Neuronal stem cell (in vitro differentiated cells): ENCODE results near the gene THSD4.

Experiments
- DNase-seq: peaks from one replicate; pipeline ENCODE4 v3.0.0-alpha.2; 2013; ENCODE audit warnings: low spot score
- H2AFZ ChIP-seq: one replicate; pipeline ENCODE4 v1.6.1; 2013; ENCODE audit warnings: mild to moderate bottlenecking, low read length, inconsistent platforms
- H2AK5ac ChIP-seq: 2 replicates; pipeline ENCODE4 v1.6.1; 2013; ENCODE audit warnings: low read depth, mild to moderate bottlenecking, inconsistent platforms, low read length, moderate library complexity, mixed read lengths
- H2BK120ac ChIP-seq: 2 replicates; pipeline ENCODE4 v1.6.1; 2013; ENCODE audit warnings: low read depth, mild to moderate bottlenecking, inconsistent platforms, low read length, moderate library complexity, mixed read lengths
- H2BK12ac ChIP-seq: one replicate; pipeline ENCODE4 v1.6.1; 2013; ENCODE audit warnings: low read length, inconsistent platforms
- H2BK15ac ChIP-seq: 2 replicates; pipeline ENCODE4 v1.6.1; 2013; ENCODE audit warnings: mild to moderate bottlenecking, low read length, inconsistent platforms, mixed read lengths
- H2BK5ac ChIP-seq: one replicate; pipeline ENCODE4 v1.6.1; 2013; ENCODE audit warnings: inconsistent platforms, mild to moderate bottlenecking, low read length, moderate library complexity
- H3K14ac ChIP-seq: one replicate; pipeline ENCODE4 v1.6.1; 2013; ENCODE audit warnings: low read length, inconsistent platforms
- H3K18ac ChIP-seq: 2 replicates; pipeline ENCODE4 v1.6.1; 2013; ENCODE audit warnings: low read length, inconsistent platforms
- H3K23ac ChIP-seq: 2 replicates; pipeline ENCODE4 v1.6.1; 2013; ENCODE audit warnings: low read depth, mild to moderate bottlenecking, mixed read lengths, low read length, inconsistent platforms; ENCODE audit not compliant: poor library complexity
- H3K27ac ChIP-seq: replicated peaks from 3 replicates; pipeline ENCODE4 v1.5.1; 2013; ENCODE audit warnings: low read length, inconsistent platforms
- H3K27me3 ChIP-seq, 3 experiments: 2 replicates each; pipeline ENCODE4 v1.6.1; 2013; ENCODE audit warnings: low read length in 3 of 3, mild to moderate bottlenecking in 2 of 3, inconsistent platforms in 1 of 3, low read depth in 1 of 3, mixed read lengths in 1 of 3, moderate library complexity in 1 of 3; ENCODE audit not compliant: control insufficient read depth in 3 of 3, insufficient read depth in 3 of 3
- H3K36me3 ChIP-seq, 2 donors: replicated peaks in 1 of 2; 2 replicates each; pipeline ENCODE4 v1.6.1; 2013; ENCODE audit warnings: low read length in 2 of 2; ENCODE audit not compliant: control insufficient read depth in 2 of 2, insufficient read depth in 2 of 2
- H3K4ac ChIP-seq: 2 replicates; pipeline ENCODE4 v1.6.1; 2013; ENCODE audit warnings: inconsistent platforms, mild to moderate bottlenecking, low read length, moderate library complexity
- H3K4me1 ChIP-seq, 2 donors: 1 replicate in 1 of 2; 2 replicates in 1 of 2; pipeline ENCODE4 v1.6.1; 2013; ENCODE audit warnings: low read length in 2 of 2, low read depth in 1 of 2; ENCODE audit not compliant: control insufficient read depth in 2 of 2, insufficient read depth in 1 of 2
- H3K4me2 ChIP-seq: one replicate; pipeline ENCODE4 v1.6.1; 2013; ENCODE audit warnings: mild to moderate bottlenecking, low read length, inconsistent platforms; ENCODE audit not compliant: insufficient read depth, poor library complexity, severe bottlenecking
- H3K4me3 ChIP-seq, 2 donors: 2 replicates each; pipeline ENCODE4 v1.5.1; 2013; ENCODE audit warnings: low read length in 2 of 2, mild to moderate bottlenecking in 2 of 2, inconsistent platforms in 1 of 2, moderate library complexity in 1 of 2
- H3K79me1 ChIP-seq: one replicate; pipeline ENCODE4 v1.6.1; 2013; ENCODE audit warnings: low read depth, mild to moderate bottlenecking, inconsistent platforms, low read length, moderate library complexity
- H3K9ac ChIP-seq: one replicate; pipeline ENCODE4 v1.6.1; 2013; ENCODE audit warnings: mild to moderate bottlenecking, low read depth, low read length, inconsistent platforms; ENCODE audit not compliant: poor library complexity
- H3K9me3 ChIP-seq, 2 donors: replicated peaks in 1 of 2; 2 replicates each; pipeline versions ENCODE3 to v1.6.1; 2013; ENCODE audit warnings: low read length in 2 of 2, mild to moderate bottlenecking in 2 of 2, inconsistent platforms in 1 of 2, low read depth in 1 of 2, mixed read lengths in 1 of 2, moderate library complexity in 1 of 2; ENCODE audit not compliant: control insufficient read depth in 2 of 2, insufficient read depth in 1 of 2
- H4K8ac ChIP-seq: one replicate; pipeline ENCODE4 v1.6.1; 2013; ENCODE audit warnings: low read depth, mild to moderate bottlenecking, inconsistent platforms, low read length, moderate library complexity
- H4K91ac ChIP-seq: one replicate; pipeline ENCODE4 v1.6.1; 2013; ENCODE audit warnings: low read length, low read depth, mild to moderate bottlenecking, inconsistent platforms; ENCODE audit not compliant: poor library complexity
- WGBS, 2 donors: extraction: QIAGEN DNeasy Blood & Tissue Kit; methylation state at CpG; one replicate each; pipeline ENCODE4 v1.1.7; 2013; ENCODE audit warnings: missing lambda C conversion rate in 2 of 2, mixed read lengths in 1 of 2; ENCODE audit not compliant: insufficient read length in 2 of 2, insufficient replicate concordance in 1 of 2; ENCODE audit errors: extremely low coverage in 2 of 2; 5-methylcytosine and 5-hydroxymethylcytosine counted together

The THSD4 gene

DNA sequence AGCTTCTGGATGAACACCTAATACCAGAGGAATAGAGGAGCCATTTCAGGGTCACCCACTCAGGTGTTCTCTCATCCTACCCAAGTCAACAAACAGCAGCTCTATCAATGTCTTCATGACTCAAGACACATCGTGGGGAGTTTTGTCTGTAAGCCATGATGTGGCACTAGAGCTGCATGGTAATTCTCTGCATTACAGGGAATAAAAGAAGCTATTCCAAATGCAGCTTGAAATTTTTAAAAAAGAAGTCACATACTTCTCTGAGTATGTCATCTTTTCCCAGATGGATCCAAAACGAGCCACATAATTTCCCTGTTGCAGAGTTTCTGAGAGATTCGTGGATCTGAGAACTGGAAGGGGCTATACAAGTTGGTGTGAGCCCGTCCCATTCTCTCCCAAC, 6.1 kb upstream of the THSD4 start:
- H3K36me3 ChIP-seq, result no peaks in the 10 kb centered on the region
- no peak overlapping the region for H2BK120ac ChIP-seq
- no peak overlapping the region for H3K9ac ChIP-seq
- H2AFZ ChIP-seq, result no peak overlapping the region
- no peak overlapping the region for H2AK5ac ChIP-seq
- H3K18ac ChIP-seq, result no peak overlapping the region
- no peak overlapping the region for H2BK15ac ChIP-seq
- H4K91ac ChIP-seq, result no peak overlapping the region
- H2BK12ac ChIP-seq, result no peak overlapping the region
- no peak overlapping the region for H3K4me3 ChIP-seq
- H3K4ac ChIP-seq, result no peak overlapping the region
- H3K4me2 ChIP-seq, result no peak overlapping the region
- no peaks in the 10 kb centered on the region for H3K9me3 ChIP-seq
- WGBS, 2 donors, result no CpG with 5 or more reads among the region's 4 CpGs
- no peak overlapping the region for H3K23ac ChIP-seq
- H4K8ac ChIP-seq, result no peak overlapping the region
- DNase-seq, result no peak
- peaks cover 0 to 21% (median 2%) of the 10 kb centered on the region in 3 experiments for H3K27me3 ChIP-seq
- H3K27ac ChIP-seq, result no peak overlapping the region
- no peaks in the 10 kb centered on the region for H3K79me1 ChIP-seq
- H2BK5ac ChIP-seq, result no peak overlapping the region
- H3K4me1 ChIP-seq, result peaks cover 0 to 4% of the 10 kb centered on the region in 2 donors
- no peak overlapping the region for H3K14ac ChIP-seq

- Histone ChIP-seq H2AFZ (no peak overlapping the region), H2AK5ac (no peak overlapping the region), H2BK120ac (no peak overlapping the region), H3K23ac (no peak overlapping the region), H3K9me3 (no peaks in the 10 kb centered on the region), H3K14ac (no peak overlapping the region), H3K36me3 (no peaks in the 10 kb centered on the region), H3K9ac (no peak overlapping the region), H3K4me3 (no peak overlapping the region), H3K4me1 (peaks cover 0 to 7% of the 10 kb centered on the region in 2 donors), H3K79me1 (no peaks in the 10 kb centered on the region), H3K4ac (no peak overlapping the region), H3K18ac (no peak overlapping the region), H4K8ac (no peak overlapping the region), H2BK12ac (no peak overlapping the region), H3K27ac (no peak overlapping the region), H2BK15ac (no peak overlapping the region), H2BK5ac (no peak overlapping the region), H4K91ac (no peak overlapping the region), H3K27me3 (peaks cover 0 to 25% (median 2%) of the 10 kb centered on the region in 3 experiments), H3K4me2 (no peak overlapping the region)
- no CpG with 5 or more reads among the region's 3 CpGs for WGBS, 2 donors
- no peak for DNase-seq
These were observed 5.4 kb upstream of the THSD4 start for GRCh38 chr15:71109905-71110304.

GRCh38 chr15:71110405-71111180, 4.7 kb upstream of the THSD4 start:
- no peak overlapping the region for H2AK5ac ChIP-seq
- no peaks in the 10 kb centered on the region for H3K9me3 ChIP-seq
- H3K4me2 ChIP-seq, result no peak overlapping the region
- H3K4me3 ChIP-seq, result no peak overlapping the region
- H2BK5ac ChIP-seq, result no peak overlapping the region
- H3K23ac ChIP-seq, result no peak overlapping the region
- no peak overlapping the region for H2AFZ ChIP-seq
- no peak overlapping the region for H3K9ac ChIP-seq
- H4K91ac ChIP-seq, result no peak overlapping the region
- H3K14ac ChIP-seq, result no peak overlapping the region
- H4K8ac ChIP-seq, result no peak overlapping the region
- no peak overlapping the region for H3K27ac ChIP-seq
- peaks cover 0 to 25% (median 2%) of the 10 kb centered on the region in 3 experiments for H3K27me3 ChIP-seq
- H3K79me1 ChIP-seq, result no peaks in the 10 kb centered on the region
- H3K4ac ChIP-seq, result no peak overlapping the region
- WGBS, 2 donors, result no CpG with 5 or more reads among the region's 13 CpGs
- no peak for DNase-seq
- H2BK15ac ChIP-seq, result no peak overlapping the region
- H3K36me3 ChIP-seq, result no peaks in the 10 kb centered on the region
- H2BK12ac ChIP-seq, result no peak overlapping the region
- H2BK120ac ChIP-seq, result no peak overlapping the region
- H3K18ac ChIP-seq, result no peak overlapping the region
- H3K4me1 ChIP-seq, result peaks cover 0 to 9% of the 10 kb centered on the region in 2 donors

DNA sequence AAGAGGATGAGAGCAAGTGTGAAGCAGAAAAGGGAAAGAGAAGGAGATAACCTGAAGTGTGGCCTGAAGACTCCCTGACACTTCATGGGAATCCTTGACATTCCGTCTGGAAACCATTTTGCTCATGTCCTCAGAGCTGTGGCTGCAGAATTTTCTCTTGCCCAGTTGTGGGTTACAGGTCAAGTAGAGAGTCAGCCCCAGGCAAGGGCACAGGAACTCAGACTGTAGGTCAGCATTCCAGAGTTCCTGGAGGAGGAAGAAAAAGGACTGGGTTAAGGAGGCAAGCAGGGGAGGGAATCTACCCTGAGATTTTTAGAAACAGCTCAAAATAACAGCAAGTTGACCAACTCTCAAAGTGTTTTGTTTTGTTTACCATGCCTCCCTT, 4.1 kb upstream of the THSD4 start:
- H3K79me1 ChIP-seq, result no peaks in the 10 kb centered on the region
- no peak overlapping the region for H2BK12ac ChIP-seq
- no peak overlapping the region for H3K27ac ChIP-seq
- no peak overlapping the region for H2AFZ ChIP-seq
- H3K18ac ChIP-seq, result no peak overlapping the region
- no peak overlapping the region for H3K4ac ChIP-seq
- no peaks in the 10 kb centered on the region for H3K9me3 ChIP-seq
- H2BK120ac ChIP-seq, result no peak overlapping the region
- H3K36me3 ChIP-seq, result no peaks in the 10 kb centered on the region
- no peak overlapping the region for H4K91ac ChIP-seq
- H4K8ac ChIP-seq, result no peak overlapping the region
- WGBS, 2 donors, result no CpG with 5 or more reads among the region's 1 CpG
- no peak overlapping the region for H3K14ac ChIP-seq
- peaks cover 0 to 9% of the 10 kb centered on the region in 2 donors for H3K4me1 ChIP-seq
- no peak overlapping the region for H2BK15ac ChIP-seq
- no peak for DNase-seq
- H3K4me3 ChIP-seq, result no peak overlapping the region
- H3K9ac ChIP-seq, result no peak overlapping the region
- no peak overlapping the region for H3K23ac ChIP-seq
- no peak overlapping the region for H3K4me2 ChIP-seq
- H3K27me3 ChIP-seq, result peaks cover 0 to 30% (median 5%) of the 10 kb centered on the region in 3 experiments
- no peak overlapping the region for H2AK5ac ChIP-seq
- H2BK5ac ChIP-seq, result no peak overlapping the region
